CD4-positive, alpha-beta memory T cell (primary cell): ENCODE measurements around the gene CCDC102A. TPM values are rescaled to one million over a fixed set of nuclear protein-coding genes. Genes with fewer than 3 reads are reported as not detected.

Source experiments
- polyA plus RNA-seq, 2 donors: library from polyadenylated mRNA; unstranded; fragments of 300-500 nt; fragmentation: Illumina TruSeq; gene quantifications; one replicate each; pipeline ENCODE4 v1.2.3, GENCODE V29; 2021
- total RNA-seq, 2 experiments: library from RNA; stranded (reverse); gene quantifications; one replicate each; pipeline ENCODE4 v1.2.3, GENCODE V29; 2021

Gene CCDC102A
- total and polyA plus RNA-seq, 4 experiments from 2014 or later, result 1.2 to 9.9 (median 5.1) TPM

Other genes with a start within 250 kb of the CCDC102A start
- gene CCL22, start 177.8 kb downstream of the CCDC102A start, total RNA-seq, result under 1 TPM in 1 of 2 experiments, not detected in 1; 0.26 TPM
- gene CCL22, start 177.8 kb downstream of the CCDC102A start, polyA plus RNA-seq, result not detected
- gene CX3CL1, start 164.1 kb downstream of the CCDC102A start, total RNA-seq, result not detected
- gene CX3CL1, start 164.1 kb downstream of the CCDC102A start, polyA plus RNA-seq, result not detected
- gene CCL17, start 131.8 kb downstream of the CCDC102A start, total RNA-seq, result not detected
- gene CCL17, start 131.8 kb downstream of the CCDC102A start, polyA plus RNA-seq, result not detected
- 10 to 100 TPM; 28.1 to 28.5 TPM for gene CIAPIN1, start 89.2 kb downstream of the CCDC102A start, total RNA-seq
- 10 to 100 TPM; 45.6 to 65.3 TPM for gene CIAPIN1, start 89.2 kb downstream of the CCDC102A start, polyA plus RNA-seq
- 10 to 100 TPM; 35.3 to 37.7 TPM for gene COQ9, start 89.1 kb downstream of the CCDC102A start, total RNA-seq
- 10 to 100 TPM; 26.8 to 27.9 TPM for gene COQ9, start 89.1 kb downstream of the CCDC102A start, polyA plus RNA-seq
- gene POLR2C, start 73.9 kb downstream of the CCDC102A start, total RNA-seq, result 10 to 100 TPM; 71.4 to 78.1 TPM
- 10 to 100 TPM; 35.7 to 58.3 TPM for gene POLR2C, start 73.9 kb downstream of the CCDC102A start, polyA plus RNA-seq
- gene DOK4, start 50.1 kb downstream of the CCDC102A start, total RNA-seq, result 1 to 10 TPM; 2.8 to 3.0 TPM
- gene DOK4, start 50.1 kb downstream of the CCDC102A start, polyA plus RNA-seq, result 1 to 10 TPM; 1.7 to 2.7 TPM
- gene ADGRG5, start 6.1 kb upstream of the CCDC102A start, total RNA-seq, result 1 to 10 TPM; 1.5 to 3.0 TPM
- 1 to 10 TPM; 2.3 to 3.8 TPM for gene ADGRG5, start 6.1 kb upstream of the CCDC102A start, polyA plus RNA-seq
- under 1 TPM; 0.33 to 0.41 TPM for gene ADGRG1, start 92.1 kb upstream of the CCDC102A start, total RNA-seq
- gene ADGRG1, start 92.1 kb upstream of the CCDC102A start, polyA plus RNA-seq, result under 1 TPM in 1 of 2 donors, not detected in 1; 0.53 TPM
- gene ADGRG3, start 131.7 kb upstream of the CCDC102A start, total RNA-seq, result not detected
- not detected for gene ADGRG3, start 131.7 kb upstream of the CCDC102A start, polyA plus RNA-seq
- not detected for gene DRC7, start 158.2 kb upstream of the CCDC102A start, total RNA-seq
- gene DRC7, start 158.2 kb upstream of the CCDC102A start, polyA plus RNA-seq, result not detected
- gene KATNB1, start 199.2 kb upstream of the CCDC102A start, total RNA-seq, result 10 to 100 TPM; 25.1 to 25.9 TPM
- 10 to 100 TPM; 23.6 to 26.1 TPM for gene KATNB1, start 199.2 kb upstream of the CCDC102A start, polyA plus RNA-seq